MCF 10A (cell line): ENCODE results near the gene SAE1. TPM values are rescaled to one million over a fixed set of nuclear protein-coding genes. Genes with fewer than 3 reads are reported as not detected.

Source experiments
- BruUV-seq: library from RNA; stranded (reverse); fragments of 400-500 nt; replicated peaks from 2 replicates; lab custom pipeline; 2021; lab: Mats Ljungman, UMichigan
- CTCF ChIA-PET: fragments of 300-600 bp; sonication (Branson Sonifier 250); formaldehyde crosslinking; extraction: SDS; loops from one replicate; lab custom pipeline; 2021; ENCODE audit warnings: antibody characterized with exemption, inconsistent platforms; lab: Yijun Ruan, JAX
- POLR2A ChIA-PET: fragments of 300-600, 350-650 bp; sonication (Branson Sonifier 250); formaldehyde crosslinking; extraction: SDS; loops from one replicate; lab custom pipeline; 2020; ENCODE audit warnings: antibody characterized with exemption, inconsistent platforms; lab: Yijun Ruan, JAX
- DNase-seq: peaks from one replicate; pipeline ENCODE4 v3.0.0-alpha.2; 2018; ENCODE audit not compliant: unreplicated experiment
- H3K27ac Mint-ChIP-seq: one replicate; pipeline ENCODE4 v1.8.0; 2022; ENCODE audit warnings: mild to moderate bottlenecking, low read depth, mixed read lengths; ENCODE audit not compliant: unreplicated experiment
- H3K27me3 Mint-ChIP-seq: one replicate; pipeline ENCODE4 v1.8.0; 2022; ENCODE audit warnings: mixed read lengths; ENCODE audit not compliant: insufficient read depth, unreplicated experiment
- H3K36me3 Mint-ChIP-seq: one replicate; pipeline ENCODE4 v1.8.0; 2022; ENCODE audit warnings: mild to moderate bottlenecking, moderate library complexity, mixed read lengths; ENCODE audit not compliant: insufficient read depth, unreplicated experiment
- H3K4me1 Mint-ChIP-seq: one replicate; pipeline ENCODE4 v1.8.0; 2022; ENCODE audit warnings: mixed read lengths; ENCODE audit not compliant: insufficient read depth, unreplicated experiment
- H3K4me3 Mint-ChIP-seq: one replicate; pipeline ENCODE4 v1.8.0; 2022; ENCODE audit warnings: mild to moderate bottlenecking, moderate library complexity, mixed read lengths; ENCODE audit not compliant: unreplicated experiment
- H3K9me3 Mint-ChIP-seq: one replicate; pipeline ENCODE4 v1.8.0; 2022; ENCODE audit warnings: mixed read lengths; ENCODE audit not compliant: unreplicated experiment
- intact Hi-C: fragments of 100-400 bp; cut with micrococcal nuclease; formaldehyde crosslinking; loops from 2 replicates; pipeline ENCODE4 v1.14.1; 2022
- microRNA-seq: library from miRNA; unstranded; fragments of <30 nt; microRNA quantifications from one replicate; pipeline ENCODE4 v1.2.0, GENCODE V29; 2022
- total RNA-seq: library from RNA; stranded (reverse); gene quantifications from 2 replicates; pipeline ENCODE4 v1.2.3, GENCODE V29; 2022
- TF ChIP-seq, protein P1 (sequence below): fragments of 200-600 bp; IDR thresholded peaks from one replicate; pipeline ENCODE4 v1.8.0; 2022; ENCODE audit warnings: antibody characterized with exemption, mild to moderate bottlenecking; ENCODE audit not compliant: unreplicated experiment

Gene SAE1
- total RNA-seq, 1 experiment from 2014 or later, result 81.7 TPM

DNA sequence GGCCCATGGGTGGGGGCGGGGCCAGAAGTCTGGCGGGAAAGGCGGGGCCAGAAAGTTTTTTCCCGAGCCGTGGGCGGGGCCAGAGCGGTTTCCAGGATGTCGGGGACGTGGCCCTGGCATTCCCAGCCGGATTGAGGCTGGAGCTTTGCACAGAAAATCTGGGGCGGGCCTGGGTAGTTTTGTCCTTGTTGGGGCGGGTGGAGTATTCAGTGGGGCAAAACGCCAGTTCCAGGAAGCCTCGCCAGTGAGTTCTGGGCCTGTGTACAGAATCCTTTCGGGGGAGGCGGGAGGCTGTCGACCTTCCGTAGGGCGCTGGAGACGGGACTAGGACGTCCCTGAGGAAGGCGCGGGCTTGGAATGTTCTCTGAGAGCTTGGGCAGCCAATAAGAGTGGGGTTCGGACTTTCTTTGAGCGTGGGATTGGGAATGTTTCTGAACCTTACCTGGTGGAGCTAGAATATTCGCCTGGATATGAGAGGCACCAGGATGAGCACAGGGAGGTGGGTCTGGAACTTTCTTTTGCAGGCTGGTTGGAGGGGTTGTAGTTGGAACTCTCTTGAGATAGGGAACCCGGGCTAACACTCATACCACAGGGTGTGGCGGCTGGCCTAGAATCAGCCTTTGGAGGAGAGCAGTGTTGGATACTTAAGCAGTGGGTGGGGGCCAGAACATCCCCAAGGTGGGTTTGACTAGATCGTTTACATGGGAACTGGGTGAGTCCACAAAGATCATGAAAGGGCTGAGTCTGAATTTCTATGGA, 127.0 kb downstream of the SAE1 start:
- Mint-ChIP-seq H3K9me3 (no peaks in the 10 kb centered on the region), H3K27ac (peak overlapping the region; percentile 99), H3K27me3 (no peaks in the 10 kb centered on the region), H3K36me3 (peaks cover 37% of the 10 kb centered on the region), H3K4me3 (peak overlapping the region; percentile 97), H3K4me1 (peaks cover 26% of the 10 kb centered on the region)
- TF ChIP-seq, protein P1, sequence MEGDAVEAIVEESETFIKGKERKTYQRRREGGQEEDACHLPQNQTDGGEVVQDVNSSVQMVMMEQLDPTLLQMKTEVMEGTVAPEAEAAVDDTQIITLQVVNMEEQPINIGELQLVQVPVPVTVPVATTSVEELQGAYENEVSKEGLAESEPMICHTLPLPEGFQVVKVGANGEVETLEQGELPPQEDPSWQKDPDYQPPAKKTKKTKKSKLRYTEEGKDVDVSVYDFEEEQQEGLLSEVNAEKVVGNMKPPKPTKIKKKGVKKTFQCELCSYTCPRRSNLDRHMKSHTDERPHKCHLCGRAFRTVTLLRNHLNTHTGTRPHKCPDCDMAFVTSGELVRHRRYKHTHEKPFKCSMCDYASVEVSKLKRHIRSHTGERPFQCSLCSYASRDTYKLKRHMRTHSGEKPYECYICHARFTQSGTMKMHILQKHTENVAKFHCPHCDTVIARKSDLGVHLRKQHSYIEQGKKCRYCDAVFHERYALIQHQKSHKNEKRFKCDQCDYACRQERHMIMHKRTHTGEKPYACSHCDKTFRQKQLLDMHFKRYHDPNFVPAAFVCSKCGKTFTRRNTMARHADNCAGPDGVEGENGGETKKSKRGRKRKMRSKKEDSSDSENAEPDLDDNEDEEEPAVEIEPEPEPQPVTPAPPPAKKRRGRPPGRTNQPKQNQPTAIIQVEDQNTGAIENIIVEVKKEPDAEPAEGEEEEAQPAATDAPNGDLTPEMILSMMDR, result no peak
- ChIA-PET CTCF (interaction anchor here (0.6 to 1.9 kb wide), 4 partner anchors 9 to 47 kb away, joined by 3 to 12 read pairs (median 4); no protein-coding TSS in a partner anchor), POLR2A (interaction anchor here (0.6 to 3.4 kb wide), 22 partner anchors 8 to 1362 kb away, joined by 3 to 53 read pairs (median 6); partner anchors contain the start of genes DHX34, INAFM1, RPL18 and SPHK2)
- intact Hi-C loops, result loop anchor here (2.0 kb wide), 1 partner anchor 17 kb away; the partner anchor contains the start of gene INAFM1
- BruUV-seq, result TSS peak; percentile 58
- DNase-seq, result no peak

DNA sequence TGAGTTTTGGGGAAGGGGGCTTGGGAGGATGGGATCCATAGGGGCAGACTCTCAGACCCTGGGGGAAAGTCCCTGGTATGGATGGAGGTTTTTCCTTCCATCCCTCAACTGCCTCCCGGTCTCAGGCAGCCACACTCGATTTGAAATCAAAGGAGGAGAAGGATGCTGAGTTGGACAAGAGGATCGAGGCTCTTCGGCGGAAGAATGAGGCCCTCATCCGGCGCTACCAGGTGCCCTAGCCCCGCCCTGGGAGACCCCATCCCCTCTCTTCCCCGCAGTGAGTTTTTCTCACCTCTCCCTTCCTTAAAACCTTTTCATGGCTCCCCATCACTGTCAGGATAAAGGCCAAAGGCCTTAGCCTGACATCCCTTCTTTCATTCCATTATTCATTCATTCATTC, 127.8 kb downstream of the SAE1 start:
- no peak for DNase-seq
- no TSS peak for BruUV-seq
- peaks cover 26% of the 10 kb centered on the region for H3K4me1 Mint-ChIP-seq
- H3K4me3 Mint-ChIP-seq, result peak overlapping the region; percentile 97
- no peak overlapping the region for H3K27ac Mint-ChIP-seq
- peaks cover 46% of the 10 kb centered on the region for H3K36me3 Mint-ChIP-seq
- TF ChIP-seq, protein P1, result no peak
- POLR2A ChIA-PET, result no interaction called here
- H3K9me3 Mint-ChIP-seq, result no peaks in the 10 kb centered on the region
- no peaks in the 10 kb centered on the region for H3K27me3 Mint-ChIP-seq
- CTCF ChIA-PET, result interaction anchor here (1.5 kb wide), 1 partner anchor 32 kb away, joined by 4 read pairs; no protein-coding TSS in a partner anchor
- intact Hi-C loops, result no loop called here

DNA sequence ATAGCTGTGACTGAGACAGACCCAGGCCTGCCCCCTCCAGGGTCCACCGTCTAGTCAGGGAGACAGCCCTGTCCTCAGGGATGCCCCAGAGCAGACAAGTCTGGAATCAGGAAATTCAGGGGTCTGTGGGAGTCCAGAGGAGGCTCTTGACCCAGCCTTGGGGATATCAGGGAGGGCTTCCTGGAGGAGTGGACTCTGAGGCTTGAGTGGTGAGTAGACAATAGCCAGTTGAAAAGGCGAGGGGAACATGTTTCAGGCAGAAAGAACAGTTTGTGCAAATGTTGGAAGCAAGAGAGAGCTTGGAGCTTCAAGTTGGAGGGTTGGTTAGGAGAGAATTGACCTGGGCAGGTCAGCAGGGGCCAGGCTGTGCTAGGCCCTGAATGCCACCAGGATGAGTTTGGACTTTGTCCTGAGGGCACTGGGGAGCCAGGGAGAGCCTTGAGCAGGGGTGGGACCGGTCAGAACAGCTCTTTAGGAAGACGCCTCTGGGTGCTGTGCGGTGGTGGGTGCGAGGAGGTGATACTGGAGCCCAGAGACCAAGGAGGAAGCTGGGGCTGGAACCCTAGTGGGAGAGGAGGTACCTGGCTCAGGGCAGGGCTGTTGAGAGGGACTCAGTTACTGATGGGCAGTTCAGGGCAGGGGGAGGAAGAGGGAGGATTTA, 128.4 kb downstream of the SAE1 start:
- peaks cover 26% of the 10 kb centered on the region for H3K4me1 Mint-ChIP-seq
- peak overlapping the region; percentile 97 for H3K4me3 Mint-ChIP-seq
- ChIA-PET POLR2A (interaction anchor here (0.6 kb wide), 1 partner anchor 49 kb away, joined by 3 read pairs; no protein-coding TSS in a partner anchor), CTCF (interaction anchor here (0.9 to 2.1 kb wide), 3 partner anchors 12 to 178 kb away, joined by 3 to 6 read pairs (median 4); no protein-coding TSS in a partner anchor)
- TF ChIP-seq, protein P1, result no peak
- H3K9me3 Mint-ChIP-seq, result no peaks in the 10 kb centered on the region
- H3K36me3 Mint-ChIP-seq, result peaks cover 52% of the 10 kb centered on the region
- peak overlapping the region; percentile 59 for H3K27ac Mint-ChIP-seq
- no TSS peak for BruUV-seq
- no peaks in the 10 kb centered on the region for H3K27me3 Mint-ChIP-seq
- no peak for DNase-seq
- intact Hi-C loops, result no loop called here

Small RNA genes within 50 kb of the gene (microRNA-seq; reads per million reads assigned to microRNA genes)
- not detected for gene MIR3190
- not detected for gene MIR3191

Other genes with a start within 250 kb of the SAE1 start
- gene NPAS1, start 111.0 kb upstream of the SAE1 start, total RNA-seq, result 0.44 and 0.68 TPM in 2 replicates
- 15.3 and 22.0 TPM in 2 replicates for gene TMEM160, start 82.2 kb upstream of the SAE1 start, total RNA-seq
- 41.4 and 41.8 TPM in 2 replicates for gene ZC3H4, start 17.1 kb upstream of the SAE1 start, total RNA-seq
- gene BBC3, start 100.4 kb downstream of the SAE1 start, total RNA-seq, result 16.2 and 19.6 TPM in 2 replicates
- gene CCDC9, start 125.7 kb downstream of the SAE1 start, total RNA-seq, result 35.0 and 39.0 TPM in 2 replicates
- 15.0 and 16.8 TPM in 2 replicates for gene INAFM1, start 144.1 kb downstream of the SAE1 start, total RNA-seq
- gene C5AR1, start 179.0 kb downstream of the SAE1 start, total RNA-seq, result 1.9 and 4.7 TPM in 2 replicates
- gene C5AR2, start 201.3 kb downstream of the SAE1 start, total RNA-seq, result 2.4 and 2.8 TPM in 2 replicates
- gene DHX34, start 218.5 kb downstream of the SAE1 start, total RNA-seq, result 27.6 and 34.7 TPM in 2 replicates